Cardiac septum (tissue), 1 donor: Measurements from ENCODE around the gene CWH43. TPM values are rescaled to one million over a fixed set of nuclear protein-coding genes. Genes with fewer than 3 reads are reported as not detected.
"Not testable (repeated sequence)": the region's sequence is repeated elsewhere in the genome, so short reads cannot be mapped to it uniquely, and the experiment has no call there.

Source experiments
- DNase-seq: peaks from one replicate; pipeline ENCODE4 v3.0.0-alpha.2; 2020; ENCODE audit warnings: low spot score
- intact Hi-C: fragments of 100-400 bp; cut with DNase I; formaldehyde crosslinking; loops from one replicate; pipeline ENCODE4 v1.14.0; 2022
- total RNA-seq: library from RNA; stranded (reverse); fragmentation: NEBNext Ultra II Directional; extraction: Animal tissue kit (Norgen Biotek cat#: 25700); gene quantifications from one replicate; pipeline ENCODE4 v1.2.1, GENCODE V29; 2021
- donor health status: DM: no; HTN: no; CAD: no.

CWH43 gene
- total RNA-seq, 1 donor from 2014 or later = not detected

DNA sequence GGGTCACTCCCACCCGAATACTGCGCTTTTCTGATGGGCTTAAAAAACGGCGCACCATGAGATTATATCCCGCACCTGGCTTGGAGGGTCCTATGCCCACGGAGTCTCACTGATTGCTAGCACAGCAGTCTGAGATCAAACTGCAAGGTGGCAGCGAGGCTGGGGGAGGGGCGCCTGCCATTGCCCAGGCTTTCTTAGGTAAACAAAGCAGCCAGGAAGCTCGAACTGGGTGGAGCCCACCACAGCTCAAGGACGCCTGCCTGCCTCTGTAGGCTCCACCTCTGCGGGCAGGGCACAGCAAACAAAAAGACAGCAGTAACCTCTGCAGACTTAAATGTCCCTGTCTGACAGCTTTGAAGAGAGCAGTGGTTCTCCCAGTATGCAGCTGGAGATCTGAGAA lies 86.1 kb downstream of the CWH43 start:
- DNase-seq, intact Hi-C loops: not testable (repeated sequence)

DNA sequence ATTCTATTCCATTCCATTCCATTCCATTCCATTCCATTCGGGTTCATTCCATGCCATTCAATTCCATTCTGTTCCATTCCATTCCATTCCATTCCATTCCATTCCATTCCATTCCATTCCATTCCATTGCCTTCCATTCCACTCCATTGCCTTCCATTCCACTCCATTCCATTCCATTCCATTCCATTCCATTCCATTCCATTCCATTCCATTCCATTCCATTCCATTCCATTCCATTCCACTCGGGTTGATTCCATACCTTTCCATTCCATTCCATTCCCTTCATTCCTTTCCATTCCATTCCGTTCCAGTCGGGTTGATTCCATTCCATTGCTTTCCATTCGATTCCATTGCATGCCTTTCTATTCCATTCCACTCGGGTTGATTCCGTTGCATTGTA lies 105.8 kb downstream of the CWH43 start:
- DNase-seq, intact Hi-C loops: not testable (repeated sequence)

DNA sequence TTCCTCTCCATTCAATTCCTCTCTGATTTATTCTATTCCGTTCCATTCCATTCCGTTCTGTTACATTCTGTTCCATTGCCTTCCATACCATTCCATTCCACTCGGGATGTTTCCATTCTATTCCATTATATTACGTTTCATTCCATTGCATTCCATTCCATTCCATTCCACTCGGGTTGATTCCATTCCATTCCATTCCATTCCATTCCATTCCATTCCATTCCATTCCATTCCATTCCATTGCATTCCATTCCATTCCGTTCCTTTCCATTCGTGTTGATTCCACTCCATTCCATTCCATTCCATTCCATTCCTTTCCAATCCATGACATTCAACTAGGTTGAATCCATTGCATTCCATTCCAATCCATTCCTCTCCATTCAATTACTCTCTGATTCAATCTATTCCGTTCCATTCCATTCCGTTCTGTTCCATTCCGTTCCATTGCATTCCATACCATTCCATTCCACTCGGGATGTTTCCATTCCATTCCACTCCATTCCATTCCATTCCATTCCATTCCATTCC lies 106.6 kb downstream of the CWH43 start:
- intact Hi-C loops, DNase-seq: not testable (repeated sequence)

DNA sequence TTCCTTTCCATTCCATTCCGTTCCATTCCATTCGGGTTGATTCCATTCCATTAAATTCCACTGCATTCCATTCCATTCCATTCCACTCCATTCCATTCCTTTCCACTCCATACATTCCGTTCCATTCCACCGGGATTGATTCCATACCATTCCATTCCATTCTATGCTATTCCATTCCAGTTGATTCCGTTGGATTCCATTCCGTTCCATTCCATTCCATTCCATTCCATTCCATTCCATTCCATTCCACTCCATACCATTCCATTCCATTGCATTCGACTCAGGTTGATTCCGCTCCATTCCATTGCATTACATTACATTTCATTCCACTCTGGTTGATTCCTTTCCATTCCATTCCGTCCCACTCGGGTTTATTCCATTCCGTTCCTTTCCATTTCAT lies 110.1 kb downstream of the CWH43 start:
- intact Hi-C loops, DNase-seq: not testable (repeated sequence)

DNA sequence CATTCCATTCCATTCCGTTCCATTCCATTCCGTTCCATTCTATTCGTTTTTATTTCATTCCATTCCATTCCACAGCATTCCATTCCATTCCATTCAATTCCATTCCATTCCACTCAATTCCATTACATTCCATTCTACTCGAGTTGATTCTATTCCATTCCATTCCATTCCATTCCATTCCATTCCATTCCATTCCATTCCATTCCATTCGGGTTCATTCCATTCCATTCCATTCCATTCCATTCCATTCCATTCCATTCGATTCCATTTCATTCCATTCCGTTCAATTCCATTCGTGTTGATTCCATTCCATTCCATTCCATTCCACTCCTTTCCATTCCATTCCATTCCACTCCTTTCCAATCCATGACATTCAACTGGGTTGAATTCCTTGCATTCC lies 110.6 kb downstream of the CWH43 start:
- DNase-seq, intact Hi-C loops: not testable (repeated sequence)

DNA sequence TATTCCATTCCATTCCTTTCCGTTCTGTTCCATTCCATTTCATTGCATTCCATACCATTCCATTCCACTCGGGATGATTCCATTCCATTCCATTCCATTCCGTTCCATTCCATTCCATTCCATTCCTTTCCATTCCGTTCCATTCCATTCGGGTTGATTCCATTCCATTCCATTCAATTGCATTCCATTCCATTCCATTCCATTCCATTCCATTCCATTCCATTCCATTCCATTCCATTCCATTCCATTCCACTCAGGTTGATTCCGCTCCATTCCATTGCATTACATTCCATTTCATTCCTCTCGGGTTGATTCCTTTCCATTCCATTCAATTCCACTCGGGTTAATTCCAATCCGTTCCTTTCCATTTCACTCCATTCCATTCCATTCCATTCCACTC lies 111.0 kb downstream of the CWH43 start:
- DNase-seq, intact Hi-C loops: not testable (repeated sequence)

GRCh38 chr4:49097505-49097904 lies 111.4 kb downstream of the CWH43 start:
- DNase-seq, intact Hi-C loops: not testable (repeated sequence)

DNA sequence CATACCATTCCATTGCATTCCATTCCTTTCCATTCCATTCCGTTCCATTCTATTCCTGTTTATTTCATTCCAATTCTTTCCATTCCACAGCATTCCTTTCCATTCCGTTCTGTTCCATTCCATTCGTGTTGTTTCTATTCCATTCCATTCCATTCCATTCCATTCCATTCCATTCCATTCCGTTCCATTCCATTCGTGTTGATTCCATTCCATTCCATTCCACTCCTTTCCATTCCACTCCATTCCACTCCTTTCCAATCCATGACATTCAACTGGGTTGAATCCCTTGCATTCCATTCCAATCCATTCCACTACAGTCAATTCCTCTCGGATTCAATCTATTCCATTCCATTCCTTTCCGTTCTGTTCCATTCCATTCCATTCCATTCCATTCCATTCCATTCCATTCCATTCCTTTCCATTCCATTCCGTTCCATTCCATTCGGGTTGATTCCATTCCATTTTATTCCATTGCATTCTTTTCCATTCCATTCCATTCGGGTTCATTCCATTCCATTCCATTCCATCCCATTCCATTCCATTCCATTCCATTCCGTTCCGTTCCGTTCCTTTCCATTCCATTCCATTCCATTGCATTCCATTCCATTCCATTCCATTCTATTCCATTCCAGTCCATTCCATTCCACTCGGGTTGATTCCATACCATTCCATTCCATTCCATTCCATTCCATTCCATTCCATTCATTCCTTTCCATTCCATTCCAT lies 112.1 kb downstream of the CWH43 start:
- DNase-seq, intact Hi-C loops: not testable (repeated sequence)

DNA sequence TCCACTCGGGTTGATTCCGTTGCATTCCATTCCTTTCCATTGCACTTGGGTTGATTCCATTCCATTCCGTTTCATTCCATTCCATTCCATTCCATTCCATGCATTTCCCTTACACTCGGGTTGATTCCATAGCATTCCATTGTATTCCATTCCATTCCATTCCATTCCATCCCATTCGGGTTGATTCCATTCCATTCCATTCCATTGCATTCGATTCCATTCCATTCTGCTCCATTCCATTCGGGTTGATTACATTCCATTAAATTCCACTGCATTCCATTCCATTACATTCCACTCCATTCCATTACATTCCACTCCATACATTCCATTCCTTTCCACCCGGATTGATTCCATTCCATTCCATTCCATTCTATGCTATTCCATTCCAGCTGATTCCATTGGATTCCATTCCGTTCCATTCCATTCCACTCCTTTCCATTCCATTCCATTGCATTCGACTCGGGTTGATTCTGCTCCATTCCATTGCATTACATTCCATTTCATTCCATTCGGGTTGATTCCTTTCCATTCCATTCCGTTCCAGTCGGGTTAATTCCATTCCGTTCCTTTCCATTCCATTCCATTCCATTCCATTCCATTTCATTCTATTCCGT lies 113.9 kb downstream of the CWH43 start:
- intact Hi-C loops, DNase-seq: not testable (repeated sequence)

DNA sequence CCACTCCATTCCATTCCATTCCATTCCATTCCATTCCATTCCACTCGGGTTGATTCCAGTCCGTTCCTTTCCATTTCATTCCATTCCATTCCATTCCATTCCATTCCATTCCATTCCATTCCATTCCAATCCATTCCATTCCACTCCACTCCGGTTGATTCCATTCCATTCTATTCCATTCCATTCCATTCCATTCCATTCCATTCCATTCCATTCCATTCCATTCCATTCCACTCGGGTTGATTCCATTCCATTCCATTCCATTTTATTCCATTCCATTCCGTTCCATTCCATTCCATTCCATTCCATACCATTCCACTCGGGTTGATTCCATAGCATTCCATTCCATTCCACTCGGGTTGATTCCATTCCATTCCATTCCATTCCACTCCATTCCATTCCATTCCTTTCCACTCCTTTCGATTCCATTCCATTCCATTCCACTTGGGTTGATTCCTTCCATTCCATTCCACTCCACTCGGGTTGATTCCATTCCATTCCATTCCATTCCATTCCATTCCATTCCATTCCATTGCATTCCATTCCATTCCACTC lies 116.3 kb downstream of the CWH43 start:
- DNase-seq, intact Hi-C loops: not testable (repeated sequence)

- DNase-seq, intact Hi-C loops: not testable (repeated sequence)
Measured at GRCh38 chr4:49103436-49104136, 117.5 kb downstream of the CWH43 start.

DNA sequence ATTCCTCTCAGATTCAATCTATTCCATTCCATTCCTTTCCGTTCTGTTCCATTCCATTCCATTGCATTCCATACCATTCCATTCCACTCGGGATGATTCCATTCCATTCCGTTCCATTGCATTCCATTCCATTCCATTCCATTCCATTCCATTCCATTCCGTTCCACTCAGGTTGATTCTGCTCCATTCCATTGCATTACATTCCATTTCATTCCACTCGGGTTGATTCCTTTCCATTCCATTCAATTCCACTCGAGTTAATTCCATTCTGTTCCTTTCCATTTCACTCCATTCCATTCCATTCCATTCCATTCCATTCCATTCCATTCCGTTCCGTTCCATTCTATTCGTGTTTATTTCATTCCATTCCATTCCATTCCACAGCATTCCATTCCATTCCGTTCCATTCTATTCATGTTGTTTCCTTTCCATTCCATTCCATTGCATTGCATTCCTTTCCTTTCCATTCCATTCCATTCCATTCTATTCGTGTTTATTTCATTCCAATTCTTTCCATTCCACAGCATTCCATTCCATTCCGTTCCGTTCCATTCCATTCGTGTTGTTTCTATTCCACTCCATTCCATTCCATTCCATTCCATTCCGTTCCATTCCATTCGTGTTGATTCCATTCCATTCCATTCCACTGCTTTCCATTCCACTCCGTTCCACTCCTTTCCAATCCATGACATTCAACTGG lies 118.3 kb downstream of the CWH43 start:
- intact Hi-C loops, DNase-seq: not testable (repeated sequence)

DNA sequence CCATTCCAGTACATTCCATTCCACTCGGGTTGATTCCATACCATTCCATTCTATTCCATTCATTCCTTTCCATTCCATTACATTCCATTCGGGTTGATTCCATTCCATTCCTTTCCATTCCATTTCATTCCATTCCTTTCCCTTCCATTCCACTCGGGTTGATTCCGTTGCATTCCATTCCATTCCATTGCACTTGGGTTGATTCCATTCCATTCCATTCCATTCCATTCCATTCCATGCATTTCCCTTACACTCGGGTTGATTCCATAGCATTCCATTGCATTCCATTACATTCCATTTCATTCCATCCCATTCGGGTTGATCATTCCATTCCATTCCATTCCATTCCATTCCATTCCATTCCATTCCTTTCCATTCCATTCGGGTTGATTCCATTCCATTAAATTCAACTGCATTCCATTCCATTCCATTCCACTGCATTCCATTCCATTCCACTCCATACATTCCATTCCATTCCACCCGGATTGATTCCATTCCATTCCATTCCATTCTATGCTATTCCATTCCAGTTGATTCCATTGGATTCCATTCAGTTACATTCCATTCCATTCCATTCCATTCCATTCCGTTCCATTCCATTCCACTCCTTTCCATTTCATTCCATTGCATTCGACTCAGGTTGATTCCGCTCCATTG lies 119.3 kb downstream of the CWH43 start:
- DNase-seq, intact Hi-C loops: not testable (repeated sequence)

- intact Hi-C loops, DNase-seq: not testable (repeated sequence)
Measured at GRCh38 chr4:49107262-49107661, 121.2 kb downstream of the CWH43 start.

GRCh38 chr4:49108183-49108978 lies 122.3 kb downstream of the CWH43 start:
- intact Hi-C loops, DNase-seq: not testable (repeated sequence)

DNA sequence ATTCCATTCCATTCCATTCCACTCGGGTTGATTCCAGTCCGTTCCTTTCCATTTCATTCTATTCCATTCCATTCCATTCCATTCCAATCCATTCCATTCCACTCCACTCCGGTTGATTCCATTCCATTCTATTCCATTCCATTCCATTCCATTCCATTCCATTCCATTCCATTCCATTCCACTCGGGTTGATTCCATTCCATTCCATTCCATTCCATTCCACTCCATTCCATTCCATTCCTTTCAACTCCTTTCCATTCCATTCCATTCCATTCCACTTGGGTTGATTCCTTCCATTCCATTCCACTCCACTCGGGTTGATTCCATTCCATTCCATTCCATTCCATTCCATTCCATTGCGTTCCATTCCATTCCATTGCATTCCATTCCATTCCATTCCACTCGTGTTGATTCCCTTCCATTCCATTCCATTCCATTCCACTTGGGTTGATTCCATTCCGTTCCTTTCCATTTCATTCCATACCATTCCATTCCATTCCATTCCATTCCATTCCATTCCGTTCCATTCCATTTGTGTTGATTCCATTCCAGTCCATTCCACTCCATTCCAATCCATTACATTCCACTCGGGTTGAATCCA lies 123.6 kb downstream of the CWH43 start:
- DNase-seq, intact Hi-C loops: not testable (repeated sequence)

GRCh38 chr4:49110579-49110978 lies 124.5 kb downstream of the CWH43 start:
- DNase-seq, intact Hi-C loops: not testable (repeated sequence)
